NCI-H1436 treated with DMSO at 0.1 percent for 48 hours (cell line): ENCODE data around the gene ERLIN1.
A peak's percentile ranks its signal among the peaks of the same experiment; 100 is the strongest.

Experiments
- DNase-seq: peaks from one replicate; lab custom pipeline; 2025; lab: John Stamatoyannopoulos, UW

ERLIN1 gene

GRCh38 chr10:100185364-100186252, at the start of gene ERLIN1:
Gene ERLIN1, minus strand, starts transcription at chr10:100186029. Its CDS starts 403 bp downstream, at chr10:100185626.
- DNase-seq: peak; percentile 53

GRCh38 chr10:100232101-100232500, 46.3 kb upstream of the ERLIN1 start:
- no peak for DNase-seq

GRCh38 chr10:100229819-100230422, 44.1 kb upstream of the ERLIN1 start:
- DNase-seq: no peak

- DNase-seq: no peak
Measured at GRCh38 chr10:100223879-100224278, 38.0 kb upstream of the ERLIN1 start.

GRCh38 chr10:100222529-100222928, 36.7 kb upstream of the ERLIN1 start:
- no peak for DNase-seq

GRCh38 chr10:100216006-100216405, 30.2 kb upstream of the ERLIN1 start:
- no peak for DNase-seq

- no peak for DNase-seq
Measured at GRCh38 chr10:100209303-100209702, 23.5 kb upstream of the ERLIN1 start.

GRCh38 chr10:100208276-100208675, 22.4 kb upstream of the ERLIN1 start:
- DNase-seq: no peak

GRCh38 chr10:100204370-100204769, 18.5 kb upstream of the ERLIN1 start:
- no peak for DNase-seq

- DNase-seq: no peak
Measured at GRCh38 chr10:100201549-100201948, 15.7 kb upstream of the ERLIN1 start.

GRCh38 chr10:100194711-100195110, 8.9 kb upstream of the ERLIN1 start:
- DNase-seq: no peak

GRCh38 chr10:100192350-100192749, 6.5 kb upstream of the ERLIN1 start:
- no peak for DNase-seq

GRCh38 chr10:100186253-100187212, 704 bp upstream of the ERLIN1 start:
- no peak for DNase-seq

GRCh38 chr10:100184840-100185239, 989 bp downstream of the ERLIN1 start:
- no peak for DNase-seq

GRCh38 chr10:100184426-100184825, 1.4 kb downstream of the ERLIN1 start:
- no peak for DNase-seq

- DNase-seq: no peak
Measured at GRCh38 chr10:100183481-100183880, 2.3 kb downstream of the ERLIN1 start.

GRCh38 chr10:100182908-100183307, 2.9 kb downstream of the ERLIN1 start:
- DNase-seq: no peak

- no peak for DNase-seq
Measured at GRCh38 chr10:100182281-100182680, 3.5 kb downstream of the ERLIN1 start.

GRCh38 chr10:100175875-100176274, 10.0 kb downstream of the ERLIN1 start:
- no peak for DNase-seq

- no peak for DNase-seq
Measured at GRCh38 chr10:100174699-100175677, 10.8 kb downstream of the ERLIN1 start.

- DNase-seq: no peak
Measured at GRCh38 chr10:100173035-100173434, 12.8 kb downstream of the ERLIN1 start.
